ENCODE data around the gene LTBP4.
A peak's percentile ranks its signal among the peaks of the same experiment; 100 is the strongest.

The LTBP4 gene

GRCh38 chr19:40596608-40597328 lies 4.4 kb upstream of the LTBP4 start:
- Histone ChIP-seq H3K4me1 (ENCODE audit: insufficient read depth, low read length) (peaks cover 38% of the 10 kb centered on the region), H2AFZ (ENCODE audit: low read depth, low read length) (peak overlapping the region; percentile 65), H3K4me3 (ENCODE audit: low read length) (peak overlapping the region; percentile 50), H3K36me3 (ENCODE audit: insufficient read depth, low read length) (peaks cover 8% of the 10 kb centered on the region), H3K9me3 (ENCODE audit: low read length) (no peaks in the 10 kb centered on the region), H3K27me3 (ENCODE audit: insufficient read depth, low read length) (no peaks in the 10 kb centered on the region)

- H3K36me3 ChIP-seq (ENCODE audit: insufficient read depth, low read length): peaks cover 9% of the 10 kb centered on the region
- H3K4me3 ChIP-seq (ENCODE audit: low read length): peak overlapping the region; percentile 50
- H3K27me3 ChIP-seq (ENCODE audit: insufficient read depth, low read length): no peaks in the 10 kb centered on the region
- H2AFZ ChIP-seq (ENCODE audit: low read depth, low read length): peak overlapping the region; percentile 65
- H3K4me1 ChIP-seq (ENCODE audit: insufficient read depth, low read length): peaks cover 35% of the 10 kb centered on the region
- no peaks in the 10 kb centered on the region for H3K9me3 ChIP-seq (ENCODE audit: low read length)
Measured at GRCh38 chr19:40597329-40597838, 3.8 kb upstream of the LTBP4 start.

- H2AFZ ChIP-seq (ENCODE audit: low read depth, low read length): no peak overlapping the region
- H3K4me1 ChIP-seq (ENCODE audit: insufficient read depth, low read length): peaks cover 34% of the 10 kb centered on the region
- peaks cover 9% of the 10 kb centered on the region for H3K36me3 ChIP-seq (ENCODE audit: insufficient read depth, low read length)
- no peaks in the 10 kb centered on the region for H3K9me3 ChIP-seq (ENCODE audit: low read length)
- peak overlapping the region; percentile 50 for H3K4me3 ChIP-seq (ENCODE audit: low read length)
- H3K27me3 ChIP-seq (ENCODE audit: insufficient read depth, low read length): no peaks in the 10 kb centered on the region
Measured at GRCh38 chr19:40598121-40598917, 2.9 kb upstream of the LTBP4 start.

GRCh38 chr19:40598918-40599307 lies 2.3 kb upstream of the LTBP4 start:
- peaks cover 9% of the 10 kb centered on the region for H3K36me3 ChIP-seq (ENCODE audit: insufficient read depth, low read length)
- H3K9me3 ChIP-seq (ENCODE audit: low read length): no peaks in the 10 kb centered on the region
- no peak overlapping the region for H2AFZ ChIP-seq (ENCODE audit: low read depth, low read length)
- peaks cover 33% of the 10 kb centered on the region for H3K4me1 ChIP-seq (ENCODE audit: insufficient read depth, low read length)
- H3K27me3 ChIP-seq (ENCODE audit: insufficient read depth, low read length): no peaks in the 10 kb centered on the region
- H3K4me3 ChIP-seq (ENCODE audit: low read length): peak overlapping the region; percentile 2

GRCh38 chr19:40599331-40599901 lies 1.8 kb upstream of the LTBP4 start:
- H3K36me3 ChIP-seq (ENCODE audit: insufficient read depth, low read length): peaks cover 9% of the 10 kb centered on the region
- H3K27me3 ChIP-seq (ENCODE audit: insufficient read depth, low read length): no peaks in the 10 kb centered on the region
- no peak overlapping the region for H2AFZ ChIP-seq (ENCODE audit: low read depth, low read length)
- H3K4me3 ChIP-seq (ENCODE audit: low read length): no peak overlapping the region
- H3K4me1 ChIP-seq (ENCODE audit: insufficient read depth, low read length): peaks cover 28% of the 10 kb centered on the region
- no peaks in the 10 kb centered on the region for H3K9me3 ChIP-seq (ENCODE audit: low read length)

GRCh38 chr19:40599902-40600569 lies 1.1 kb upstream of the LTBP4 start:
- Histone ChIP-seq H3K9me3 (ENCODE audit: low read length) (no peaks in the 10 kb centered on the region), H3K27me3 (ENCODE audit: insufficient read depth, low read length) (no peaks in the 10 kb centered on the region), H3K4me1 (ENCODE audit: insufficient read depth, low read length) (peaks cover 22% of the 10 kb centered on the region), H2AFZ (ENCODE audit: low read depth, low read length) (no peak overlapping the region), H3K36me3 (ENCODE audit: insufficient read depth, low read length) (peaks cover 11% of the 10 kb centered on the region), H3K4me3 (ENCODE audit: low read length) (no peak overlapping the region)

GRCh38 chr19:40600570-40601133 lies 517 bp upstream of the LTBP4 start:
- peaks cover 16% of the 10 kb centered on the region for H3K36me3 ChIP-seq (ENCODE audit: insufficient read depth, low read length)
- H3K4me1 ChIP-seq (ENCODE audit: insufficient read depth, low read length): peaks cover 20% of the 10 kb centered on the region
- H3K27me3 ChIP-seq (ENCODE audit: insufficient read depth, low read length): no peaks in the 10 kb centered on the region
- no peak overlapping the region for H3K4me3 ChIP-seq (ENCODE audit: low read length)
- H3K9me3 ChIP-seq (ENCODE audit: low read length): no peaks in the 10 kb centered on the region
- H2AFZ ChIP-seq (ENCODE audit: low read depth, low read length): no peak overlapping the region

GRCh38 chr19:40603071-40603388 lies 1.9 kb downstream of the LTBP4 start:
- Histone ChIP-seq H3K27me3 (ENCODE audit: insufficient read depth, low read length) (no peaks in the 10 kb centered on the region), H3K4me3 (ENCODE audit: low read length) (no peak overlapping the region), H3K9me3 (ENCODE audit: low read length) (no peaks in the 10 kb centered on the region), H3K36me3 (ENCODE audit: insufficient read depth, low read length) (peaks cover 22% of the 10 kb centered on the region), H3K4me1 (ENCODE audit: insufficient read depth, low read length) (peaks cover 11% of the 10 kb centered on the region), H2AFZ (ENCODE audit: low read depth, low read length) (no peak overlapping the region)

GRCh38 chr19:40603389-40604170 lies 2.4 kb downstream of the LTBP4 start:
- H3K27me3 ChIP-seq (ENCODE audit: insufficient read depth, low read length): no peaks in the 10 kb centered on the region
- peaks cover 11% of the 10 kb centered on the region for H3K4me1 ChIP-seq (ENCODE audit: insufficient read depth, low read length)
- peaks cover 26% of the 10 kb centered on the region for H3K36me3 ChIP-seq (ENCODE audit: insufficient read depth, low read length)
- H3K4me3 ChIP-seq (ENCODE audit: low read length): no peak overlapping the region
- no peaks in the 10 kb centered on the region for H3K9me3 ChIP-seq (ENCODE audit: low read length)
- no peak overlapping the region for H2AFZ ChIP-seq (ENCODE audit: low read depth, low read length)

- H3K27me3 ChIP-seq (ENCODE audit: insufficient read depth, low read length): no peaks in the 10 kb centered on the region
- H3K36me3 ChIP-seq (ENCODE audit: insufficient read depth, low read length): peaks cover 26% of the 10 kb centered on the region
- H3K4me3 ChIP-seq (ENCODE audit: low read length): no peak overlapping the region
- no peak overlapping the region for H2AFZ ChIP-seq (ENCODE audit: low read depth, low read length)
- H3K4me1 ChIP-seq (ENCODE audit: insufficient read depth, low read length): peaks cover 6% of the 10 kb centered on the region
- H3K9me3 ChIP-seq (ENCODE audit: low read length): no peaks in the 10 kb centered on the region
Measured at GRCh38 chr19:40604171-40604646, 3.0 kb downstream of the LTBP4 start.

- Histone ChIP-seq H3K4me1 (ENCODE audit: insufficient read depth, low read length) (peaks cover 1% of the 10 kb centered on the region), H3K27me3 (ENCODE audit: insufficient read depth, low read length) (no peaks in the 10 kb centered on the region), H2AFZ (ENCODE audit: low read depth, low read length) (no peak overlapping the region), H3K4me3 (ENCODE audit: low read length) (no peak overlapping the region), H3K36me3 (ENCODE audit: insufficient read depth, low read length) (peaks cover 26% of the 10 kb centered on the region), H3K9me3 (ENCODE audit: low read length) (no peaks in the 10 kb centered on the region)
Measured at GRCh38 chr19:40604647-40605215, 3.6 kb downstream of the LTBP4 start.
